Measurements from ENCODE around the gene CCDC12. TPM values are rescaled to one million over a fixed set of nuclear protein-coding genes. Genes with fewer than 3 reads are reported as not detected.

The CCDC12 gene
- total RNA-seq, 1 experiment from 2014 or later, result 46.5 TPM

DNA sequence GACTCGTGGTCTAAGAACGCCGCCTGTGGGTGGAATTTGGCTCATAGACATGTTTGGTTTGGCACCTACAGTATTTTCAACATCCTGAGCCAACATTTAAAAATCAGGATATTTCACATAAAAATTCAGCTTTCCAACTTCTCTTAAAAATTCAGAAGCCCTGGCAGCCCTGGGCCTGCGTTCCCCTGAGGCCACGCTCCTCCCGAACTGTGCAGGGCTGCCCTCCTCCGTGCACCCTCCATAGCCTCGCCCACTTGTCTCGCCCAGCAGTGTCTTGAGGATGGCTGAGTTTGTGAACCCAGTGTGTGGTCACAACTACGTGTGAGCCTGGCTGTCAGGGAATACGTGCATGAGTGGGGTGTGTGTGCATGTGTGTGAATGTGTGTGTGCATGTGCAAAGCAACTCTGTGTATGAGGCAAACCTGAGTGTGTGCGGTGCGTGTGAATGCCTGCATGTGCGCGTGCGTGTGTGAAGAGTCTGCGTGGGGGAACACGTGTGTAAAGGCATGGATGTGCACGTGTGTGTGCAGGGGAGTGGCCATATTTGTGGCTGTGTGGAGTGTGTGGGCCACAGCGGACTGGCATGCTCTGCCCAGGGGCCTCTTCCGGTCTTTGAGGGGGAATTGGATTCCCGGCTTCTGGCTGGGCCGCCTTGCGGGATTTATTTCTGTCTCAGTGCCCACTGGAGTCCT, 68.1 kb downstream of the CCDC12 start:
- Histone ChIP-seq H3K4me1 (ENCODE audit: control insufficient read depth in 1 of 2, insufficient read depth in 2 of 2, low read length in 2 of 2) (peaks cover 0 to 16% of the 10 kb centered on the region in 2 experiments; a peak in 3 of 4 replicates), H3K9me3 (ENCODE audit: control insufficient read depth in 1 of 2, insufficient read depth in 1 of 2, low read depth in 1 of 2, low read length in 2 of 2) (no peaks in the 10 kb centered on the region), H4K20me1 (ENCODE audit: insufficient read depth) (no peaks in the 10 kb centered on the region), H3K36me3 (ENCODE audit: control insufficient read depth in 1 of 2, insufficient read depth in 2 of 2, low read length in 2 of 2) (no peaks in the 10 kb centered on the region), H3K79me2 (ENCODE audit: insufficient read depth, low read length) (no peaks in the 10 kb centered on the region), H3K27me3 (ENCODE audit: insufficient read depth, low read length) (no peaks in the 10 kb centered on the region), H3K4me3 (replicated peaks in 1 of 2; ENCODE audit: low read depth in 1 of 2, low read length in 2 of 2) (no peak overlapping the region), H3K9ac (ENCODE audit: low read length) (no peak overlapping the region), H2AFZ (ENCODE audit: low read depth, low read length, poor library complexity, severe bottlenecking) (no peak overlapping the region), H3K9me2 (ENCODE audit: insufficient read depth) (no peaks in the 10 kb centered on the region), H3K27ac (ENCODE audit: low read depth, low read length) (no peak overlapping the region), H3K4me2 (ENCODE audit: low read length) (no peak overlapping the region)
- intact Hi-C loops (cut with micrococcal nuclease), result loop anchor here (2.0 kb wide), 1 partner anchor 42 kb away; no protein-coding TSS in a partner anchor
- BruUV-seq (replicated peaks), result no TSS peak
- ATAC-seq, result no peak
- CTCF ChIA-PET, result interaction anchor here (1.4 to 1.8 kb wide), 4 partner anchors 13 to 244 kb away, joined by 5 to 11 read pairs (median 6); no protein-coding TSS in a partner anchor
- RAD21 ChIA-PET (ENCODE audit: low non-redundant PET in 1 of 2, low total read pairs in 2 of 2, uncharacterized antibody in 2 of 2, unreplicated experiment in 2 of 2), result no interaction called here
- POLR2A ChIA-PET, result no interaction called here
- TF ChIP-seq SP1 (IDR thresholded peaks at IDR 0.05; ENCODE audit: low read depth) (no peak), JUND (IDR thresholded peaks at IDR 0.05) (no peak), RAD21 (IDR thresholded peaks at IDR 0.05; ENCODE audit: low read depth) (no peak), SRF (IDR thresholded peaks at IDR 0.05; ENCODE audit: low read depth) (no peak), CEBPB (IDR thresholded peaks at IDR 0.05; ENCODE audit: low read depth) (no peak), ZFX (IDR thresholded peaks at IDR 0.05) (no peak), POLR2AphosphoS5 (IDR thresholded peaks at IDR 0.05; ENCODE audit: low read depth, low read length) (no peak), SIN3A (IDR thresholded peaks at IDR 0.05; ENCODE audit: low read depth) (no peak), CBX3 (IDR thresholded peaks at IDR 0.05; ENCODE audit: low read depth) (no peak), EGR1 (IDR thresholded peaks at IDR 0.05; ENCODE audit: low read depth) (no peak), TCF7L2 (IDR thresholded peaks at IDR 0.05; ENCODE audit: borderline replicate concordance, extremely low read depth, insufficient read depth, insufficient read length) (no peak), YY1 (IDR thresholded peaks at IDR 0.05; ENCODE audit: extremely low read depth, insufficient replicate concordance, low read depth, low read length) (no peak), FOSL1 (IDR thresholded peaks at IDR 0.05; ENCODE audit: low read depth) (no peak), POLR2A (IDR thresholded peaks at IDR 0.05; ENCODE audit: borderline replicate concordance, extremely low read depth, insufficient read depth, insufficient read length) (no peak), ZNF274 (IDR thresholded peaks at IDR 0.05; ENCODE audit: low read depth, low read length) (no peak), EZH2 (IDR thresholded peaks at IDR 0.05) (no peak)
- TF ChIP-seq, protein P1, sequence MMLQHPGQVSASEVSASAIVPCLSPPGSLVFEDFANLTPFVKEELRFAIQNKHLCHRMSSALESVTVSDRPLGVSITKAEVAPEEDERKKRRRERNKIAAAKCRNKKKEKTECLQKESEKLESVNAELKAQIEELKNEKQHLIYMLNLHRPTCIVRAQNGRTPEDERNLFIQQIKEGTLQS (IDR thresholded peaks at IDR 0.05), result no peak
- TF ChIP-seq, protein P2, sequence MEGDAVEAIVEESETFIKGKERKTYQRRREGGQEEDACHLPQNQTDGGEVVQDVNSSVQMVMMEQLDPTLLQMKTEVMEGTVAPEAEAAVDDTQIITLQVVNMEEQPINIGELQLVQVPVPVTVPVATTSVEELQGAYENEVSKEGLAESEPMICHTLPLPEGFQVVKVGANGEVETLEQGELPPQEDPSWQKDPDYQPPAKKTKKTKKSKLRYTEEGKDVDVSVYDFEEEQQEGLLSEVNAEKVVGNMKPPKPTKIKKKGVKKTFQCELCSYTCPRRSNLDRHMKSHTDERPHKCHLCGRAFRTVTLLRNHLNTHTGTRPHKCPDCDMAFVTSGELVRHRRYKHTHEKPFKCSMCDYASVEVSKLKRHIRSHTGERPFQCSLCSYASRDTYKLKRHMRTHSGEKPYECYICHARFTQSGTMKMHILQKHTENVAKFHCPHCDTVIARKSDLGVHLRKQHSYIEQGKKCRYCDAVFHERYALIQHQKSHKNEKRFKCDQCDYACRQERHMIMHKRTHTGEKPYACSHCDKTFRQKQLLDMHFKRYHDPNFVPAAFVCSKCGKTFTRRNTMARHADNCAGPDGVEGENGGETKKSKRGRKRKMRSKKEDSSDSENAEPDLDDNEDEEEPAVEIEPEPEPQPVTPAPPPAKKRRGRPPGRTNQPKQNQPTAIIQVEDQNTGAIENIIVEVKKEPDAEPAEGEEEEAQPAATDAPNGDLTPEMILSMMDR (IDR thresholded peaks at IDR 0.05 in 2 of 3, conservative IDR thresholded peaks at IDR 0.05 in 1 of 3; ENCODE audit: borderline replicate concordance in 1 of 3, insufficient read depth in 1 of 3, low read depth in 2 of 3, low read length in 2 of 3), result no peak
- TF ChIP-seq, protein P3, sequence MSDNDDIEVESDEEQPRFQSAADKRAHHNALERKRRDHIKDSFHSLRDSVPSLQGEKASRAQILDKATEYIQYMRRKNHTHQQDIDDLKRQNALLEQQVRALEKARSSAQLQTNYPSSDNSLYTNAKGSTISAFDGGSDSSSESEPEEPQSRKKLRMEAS (IDR thresholded peaks at IDR 0.05), result no peak
- DNase-seq (ENCODE audit: low read depth, low spot score), result no peak
